Esophagus muscularis mucosa (tissue), 4 donors: ENCODE data around the gene GABRR2. TPM values are rescaled to one million over a fixed set of nuclear protein-coding genes. Genes with fewer than 3 reads are reported as not detected.
A peak's percentile ranks its signal among the peaks of the same experiment; 100 is the strongest.
"Not testable (repeated sequence)": the region's sequence is repeated elsewhere in the genome, so short reads cannot be mapped to it uniquely, and the experiment has no call there.

ENCODE experiments used
- DNase-seq: peaks from one replicate; pipeline ENCODE4 v3.0.0-alpha.2; 2017; ENCODE audit errors: extremely low spot score
- H3K27ac ChIP-seq, 4 donors: fragments of 200-600 bp; sonication (generic); replicated peaks in 1 of 4; 1 replicate in 3 of 4; 2 replicates in 1 of 4; pipeline ENCODE4 v1.5.1; 2016 to 2019; ENCODE audit warnings: mild to moderate bottlenecking in 1 of 4
- H3K27me3 ChIP-seq, 4 donors: fragments of 200-600 bp; sonication (generic); one replicate each; pipeline versions ENCODE4 v1.5.1 to v1.6.0; 2016 to 2019
- H3K36me3 ChIP-seq, 4 donors: fragments of 200-600 bp; sonication (generic); one replicate each; pipeline ENCODE4 v1.5.1; 2016 to 2019
- H3K4me1 ChIP-seq, 4 donors: fragments of 200-600 bp; sonication (generic); one replicate each; pipeline ENCODE4 v1.5.1; 2016 to 2019
- H3K4me3 ChIP-seq, 4 donors: fragments of 200-600 bp; sonication (generic); 1 replicate in 2 of 4; 2 replicates in 2 of 4; pipeline ENCODE4 v1.5.1; 2016 to 2019; ENCODE audit warnings: mild to moderate bottlenecking in 4 of 4, moderate library complexity in 1 of 4
- H3K9me3 ChIP-seq, 4 donors: fragments of 200-600 bp; sonication (generic); 1 replicate in 3 of 4; 2 replicates in 1 of 4; pipeline ENCODE4 v1.5.1; 2016 to 2019
- CTCF ChIP-seq, 3 experiments: fragments of 200-600 bp in 2 of 3; fragments of 450-650 bp in 1 of 3; sonication (generic) in 2 of 3; IDR thresholded peaks; one replicate each; pipeline ENCODE4 v1.5.1; 2017 to 2019; ENCODE audit warnings: antibody characterized with exemption in 3 of 3, mild to moderate bottlenecking in 2 of 3, moderate library complexity in 1 of 3
- EP300 ChIP-seq: sonication (generic); formaldehyde crosslinking; IDR thresholded peaks from one replicate; pipeline ENCODE4 v1.6.1; 2017; ENCODE audit warnings: antibody characterized with exemption
- POLR2A ChIP-seq: fragments of 450-650 bp; IDR thresholded peaks from one replicate; pipeline ENCODE4 v1.6.1; 2017; ENCODE audit warnings: antibody characterized with exemption, moderate library complexity, mild to moderate bottlenecking, low read depth
- POLR2AphosphoS5 ChIP-seq, 2 donors: sonication (generic); formaldehyde crosslinking; IDR thresholded peaks; one replicate each; pipeline ENCODE4 v1.6.1; 2017; ENCODE audit warnings: antibody characterized with exemption in 2 of 2
- WGBS: methylation state at CpG from one replicate; pipeline ENCODE4 v1.1.5; 2018; 5-methylcytosine and 5-hydroxymethylcytosine counted together
- intact Hi-C: fragments of 100-400 bp; cut with DNase I; formaldehyde crosslinking; loops from one replicate; pipeline ENCODE4 v1.15.1; 2023
- total RNA-seq, 4 donors: library from RNA; depleted of rRNA; stranded (reverse); fragments of >200 nt; gene quantifications; one replicate each; pipeline versions ENCODE4 v1.1.0 to v1.2.1, GENCODE V29; 2016

The GABRR2 gene
- total RNA-seq, 4 donors from 2014 or later, result 0.33 to 0.46 (median 0.45) TPM; not detected in 1

- Histone ChIP-seq H3K4me3 (no peak overlapping the region), H3K36me3 (peaks cover 0 to 9% (median 8%) of the 10 kb centered on the region in 4 donors), H3K4me1 (peaks cover 22 to 24% (median 23%) of the 10 kb centered on the region in 4 donors), H3K27me3 (no peaks in the 10 kb centered on the region), H3K9me3 (no peaks in the 10 kb centered on the region), H3K27ac (no peak overlapping the region)
- TF ChIP-seq POLR2AphosphoS5 (IDR thresholded peaks at IDR 0.05) (no peak), POLR2A (no peak), EP300 (no peak), CTCF (IDR thresholded peaks at IDR 0.05) (no peak)
- WGBS, result 72% methylated on average over 10 of the region's 11 CpGs
- intact Hi-C loops, result no loop called here
- DNase-seq, result no peak
Measured at GRCh38 chr6:89310929-89311328, 4.2 kb downstream of the GABRR2 start.

GRCh38 chr6:89308525-89309395 is 6.3 kb downstream of the GABRR2 start:
- WGBS, result 76% methylated on average over 8 of the region's 9 CpGs

GRCh38 chr6:89304517-89304916 is 10.6 kb downstream of the GABRR2 start:
- H3K4me1 ChIP-seq, H3K27ac ChIP-seq, H3K27me3 ChIP-seq, H3K4me3 ChIP-seq, intact Hi-C loops, H3K36me3 ChIP-seq, H3K9me3 ChIP-seq, DNase-seq: not testable (repeated sequence)
- 90% methylated on average over 3 of the region's 3 CpGs for WGBS

More at GRCh38 chr6:89308525-89309395, 6.3 kb downstream of the GABRR2 start:
- H3K27ac ChIP-seq, result no peak overlapping the region
- no peaks in the 10 kb centered on the region for H3K9me3 ChIP-seq
- TF ChIP-seq POLR2A (no peak), CTCF (IDR thresholded peaks at IDR 0.05) (no peak), POLR2AphosphoS5 (IDR thresholded peaks at IDR 0.05) (no peak), EP300 (no peak)
- no peak for DNase-seq
- no peaks in the 10 kb centered on the region for H3K36me3 ChIP-seq
- no peak overlapping the region for H3K4me3 ChIP-seq
- H3K27me3 ChIP-seq, result no peaks in the 10 kb centered on the region
- H3K4me1 ChIP-seq, result peaks cover 22 to 24% (median 23%) of the 10 kb centered on the region in 4 donors
- intact Hi-C loops, result no loop called here

- DNase-seq, result peak; percentile 70
- TF ChIP-seq POLR2A (no peak), POLR2AphosphoS5 (IDR thresholded peaks at IDR 0.05) (no peak), EP300 (no peak), CTCF (IDR thresholded peaks at IDR 0.05) (no peak)
- Histone ChIP-seq H3K9me3 (no peaks in the 10 kb centered on the region), H3K27ac (no peak overlapping the region), H3K4me3 (no peak overlapping the region), H3K4me1 (peaks cover 14 to 15% (median 14%) of the 10 kb centered on the region in 4 donors), H3K27me3 (no peaks in the 10 kb centered on the region), H3K36me3 (no peaks in the 10 kb centered on the region)
- 89% methylated on average over 10 of the region's 10 CpGs for whole genome bisulfite sequencing
- intact Hi-C loops, result no loop called here
Measured at GRCh38 chr6:89302936-89303335, 12.2 kb downstream of the GABRR2 start.

- H3K27me3 ChIP-seq, result no peaks in the 10 kb centered on the region
- peaks cover 16 to 21% (median 20%) of the 10 kb centered on the region in 4 donors for H3K4me1 ChIP-seq
- H3K27ac ChIP-seq, result no peak overlapping the region
- no peak overlapping the region for H3K4me3 ChIP-seq
- TF ChIP-seq EP300 (no peak), POLR2AphosphoS5 (IDR thresholded peaks at IDR 0.05) (no peak), POLR2A (no peak), CTCF (IDR thresholded peaks at IDR 0.05) (no peak)
- DNase-seq, result no peak
- H3K9me3 ChIP-seq, result no peaks in the 10 kb centered on the region
- no peaks in the 10 kb centered on the region for H3K36me3 ChIP-seq
- 91% methylated on average over 17 of the region's 22 CpGs for WGBS
- intact Hi-C loops, result no loop called here
Measured at GRCh38 chr6:89302195-89302770, 12.8 kb downstream of the GABRR2 start.
